PFSK-1 (cell line): ENCODE results near the gene ATG14.

Source experiments
- POLR2AphosphoS5 ChIP-seq: IDR thresholded peaks from 2 replicates; pipeline ENCODE4 v1.6.1; 2012; ENCODE audit warnings: low read depth, mild to moderate bottlenecking, control low read depth, low read length, moderate library complexity
- TF ChIP-seq, protein P1 (sequence below), 2 experiments: IDR thresholded peaks; 2 replicates each; pipeline versions ENCODE4 v1.6.1 to v1.8.0; 2011 to 2012; ENCODE audit warnings: low read depth in 2 of 2, low read length in 2 of 2, control low read depth in 1 of 2, inconsistent platforms in 1 of 2, mild to moderate bottlenecking in 1 of 2, moderate library complexity in 1 of 2; ENCODE audit not compliant: insufficient read depth in 1 of 2

DNA sequence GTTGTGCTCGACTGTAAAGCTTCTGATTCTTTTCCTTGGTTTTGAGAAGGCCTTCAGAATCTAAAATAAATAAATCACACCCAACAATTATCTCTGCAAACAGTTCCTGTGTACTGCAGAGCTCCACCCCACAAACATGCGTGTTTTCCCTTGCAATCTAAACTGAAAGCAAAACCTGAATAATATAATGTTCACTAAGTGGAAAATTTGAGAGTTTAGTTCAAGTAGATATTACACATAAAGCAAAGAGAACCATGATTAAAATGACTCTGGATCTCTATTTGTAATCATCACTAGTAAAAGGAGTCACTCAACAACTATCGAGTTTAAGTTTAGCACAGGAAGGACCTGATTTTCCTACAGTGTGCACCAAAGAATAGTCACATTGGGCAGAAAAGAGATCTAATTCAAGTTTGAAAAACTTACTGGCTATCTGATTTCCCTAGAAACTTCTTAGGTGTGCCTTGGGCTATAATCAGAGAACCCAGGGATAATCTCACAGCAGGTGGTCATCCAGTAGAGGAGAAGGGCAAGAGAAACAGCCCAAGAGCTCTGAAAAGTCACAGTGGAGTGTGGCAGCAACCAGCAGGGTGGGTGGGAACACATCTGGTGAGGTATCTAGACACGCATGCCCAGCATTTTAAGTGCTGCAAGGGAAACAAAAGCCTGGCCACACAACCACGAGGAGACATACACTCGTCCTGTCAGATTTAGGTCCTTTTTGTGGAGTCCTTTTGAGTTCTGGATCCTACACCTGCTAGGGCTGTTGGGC lies 25.4 kb downstream of the ATG14 start:
- TF ChIP-seq POLR2AphosphoS5 = no peak
- TF ChIP-seq, protein P1, sequence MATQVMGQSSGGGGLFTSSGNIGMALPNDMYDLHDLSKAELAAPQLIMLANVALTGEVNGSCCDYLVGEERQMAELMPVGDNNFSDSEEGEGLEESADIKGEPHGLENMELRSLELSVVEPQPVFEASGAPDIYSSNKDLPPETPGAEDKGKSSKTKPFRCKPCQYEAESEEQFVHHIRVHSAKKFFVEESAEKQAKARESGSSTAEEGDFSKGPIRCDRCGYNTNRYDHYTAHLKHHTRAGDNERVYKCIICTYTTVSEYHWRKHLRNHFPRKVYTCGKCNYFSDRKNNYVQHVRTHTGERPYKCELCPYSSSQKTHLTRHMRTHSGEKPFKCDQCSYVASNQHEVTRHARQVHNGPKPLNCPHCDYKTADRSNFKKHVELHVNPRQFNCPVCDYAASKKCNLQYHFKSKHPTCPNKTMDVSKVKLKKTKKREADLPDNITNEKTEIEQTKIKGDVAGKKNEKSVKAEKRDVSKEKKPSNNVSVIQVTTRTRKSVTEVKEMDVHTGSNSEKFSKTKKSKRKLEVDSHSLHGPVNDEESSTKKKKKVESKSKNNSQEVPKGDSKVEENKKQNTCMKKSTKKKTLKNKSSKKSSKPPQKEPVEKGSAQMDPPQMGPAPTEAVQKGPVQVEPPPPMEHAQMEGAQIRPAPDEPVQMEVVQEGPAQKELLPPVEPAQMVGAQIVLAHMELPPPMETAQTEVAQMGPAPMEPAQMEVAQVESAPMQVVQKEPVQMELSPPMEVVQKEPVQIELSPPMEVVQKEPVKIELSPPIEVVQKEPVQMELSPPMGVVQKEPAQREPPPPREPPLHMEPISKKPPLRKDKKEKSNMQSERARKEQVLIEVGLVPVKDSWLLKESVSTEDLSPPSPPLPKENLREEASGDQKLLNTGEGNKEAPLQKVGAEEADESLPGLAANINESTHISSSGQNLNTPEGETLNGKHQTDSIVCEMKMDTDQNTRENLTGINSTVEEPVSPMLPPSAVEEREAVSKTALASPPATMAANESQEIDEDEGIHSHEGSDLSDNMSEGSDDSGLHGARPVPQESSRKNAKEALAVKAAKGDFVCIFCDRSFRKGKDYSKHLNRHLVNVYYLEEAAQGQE (IDR thresholded peaks at IDR 0.05; ENCODE audit: insufficient read depth in 1 of 2, low read depth in 2 of 2, low read length in 2 of 2) = no peak
